Testis (tissue), 3 donors: ENCODE data around the gene SERPING1. TPM values are rescaled to one million over a fixed set of nuclear protein-coding genes. Genes with fewer than 3 reads are reported as not detected.

Experiments used
- DNase-seq: peaks from one replicate; pipeline ENCODE4 v3.0.0-alpha.2; 2019
- H3K27ac ChIP-seq, 2 donors: fragments of 200-600 bp; sonication (generic); one replicate each; pipeline ENCODE4 v1.5.1; 2019
- H3K27me3 ChIP-seq: fragments of 200-600 bp; sonication (generic); one replicate; pipeline ENCODE4 v1.5.1; 2019
- H3K36me3 ChIP-seq: fragments of 200-600 bp; sonication (generic); one replicate; pipeline ENCODE4 v1.5.1; 2017; ENCODE audit warnings: low read depth; ENCODE audit errors: missing control alignments
- H3K4me1 ChIP-seq: fragments of 200-600 bp; sonication (generic); one replicate; pipeline ENCODE4 v1.5.1; 2019
- H3K4me3 ChIP-seq, 2 donors: fragments of 200-600 bp; sonication (generic); one replicate each; pipeline ENCODE4 v1.5.1; 2017 to 2019
- H3K9me3 ChIP-seq: fragments of 200-600 bp; sonication (generic); one replicate; pipeline ENCODE4 v1.5.1; 2017
- CTCF ChIP-seq, 3 experiments: fragments of 450-650 bp in 2 of 3; fragments of 200-600 bp in 1 of 3; sonication (generic) in 1 of 3; IDR thresholded peaks; one replicate each; pipeline ENCODE4 v1.5.1; 2016 to 2019; ENCODE audit warnings: antibody characterized with exemption in 3 of 3, mild to moderate bottlenecking in 2 of 3, moderate library complexity in 1 of 3
- POLR2A ChIP-seq: fragments of 450-650 bp; IDR thresholded peaks from one replicate; pipeline ENCODE4 v1.6.1; 2017; ENCODE audit warnings: antibody characterized with exemption, mild to moderate bottlenecking, moderate library complexity
- WGBS, 2 donors: methylation state at CpG; one replicate each; pipeline ENCODE4 v1.1.5; 2018; 5-methylcytosine and 5-hydroxymethylcytosine counted together
- intact Hi-C: fragments of 100-400 bp; cut with DNase I; formaldehyde crosslinking; loops from one replicate; pipeline ENCODE4 v1.15.1; 2023; ENCODE audit warnings: low total_unique reads
- polyA plus RNA-seq: library from polyadenylated mRNA; stranded (reverse); fragments of 350-450 nt; fragmentation: Illumina TruSeq; extraction: RNeasy Lipid Tissue Mini Kit (QIAGEN cat#74804); gene quantifications from one replicate; pipeline ENCODE4 v1.2.3, GENCODE V29; 2014; ENCODE audit warnings: low read depth, low replicate concordance; ENCODE audit not compliant: insufficient read depth
- total RNA-seq, 2 donors: library from RNA; depleted of rRNA; stranded (reverse); fragments of >200 nt; gene quantifications; one replicate each; pipeline ENCODE4 v1.2.3, GENCODE V29; 2016

Gene SERPING1
- total and polyA plus RNA-seq, 3 donors from 2014 or later = 53.6 to 273 (median 113) TPM

GRCh38 chr11:57571606-57572005 is 25.9 kb upstream of the SERPING1 start:
- H3K9me3 ChIP-seq = no peaks in the 10 kb centered on the region
- no peaks in the 10 kb centered on the region for H3K27me3 ChIP-seq
- no peaks in the 10 kb centered on the region for H3K36me3 ChIP-seq
- intact Hi-C loops = no loop called here
- no peak overlapping the region for H3K4me3 ChIP-seq
- peaks cover 11% of the 10 kb centered on the region for H3K4me1 ChIP-seq
- WGBS, 2 donors = 61 to 63% methylated on average over 2 of the region's 2 CpGs
- no peak overlapping the region for H3K27ac ChIP-seq
- TF ChIP-seq CTCF (IDR thresholded peaks at IDR 0.05) (no peak), POLR2A (no peak)
- DNase-seq = no peak

- no peak overlapping the region for H3K4me3 ChIP-seq
- DNase-seq = no peak
- TF ChIP-seq CTCF (IDR thresholded peaks at IDR 0.05) (no peak), POLR2A (no peak)
- intact Hi-C loops = no loop called here
- no peaks in the 10 kb centered on the region for H3K36me3 ChIP-seq
- peaks cover 5% of the 10 kb centered on the region for H3K4me1 ChIP-seq
- H3K9me3 ChIP-seq = no peaks in the 10 kb centered on the region
- WGBS, 2 donors = 75 to 76% methylated on average over 4 of the region's 4 CpGs
- H3K27me3 ChIP-seq = no peaks in the 10 kb centered on the region
- H3K27ac ChIP-seq = no peak overlapping the region
Observed at GRCh38 chr11:57574061-57574460, 23.4 kb upstream of the SERPING1 start.

GRCh38 chr11:57584341-57584740 is 13.1 kb upstream of the SERPING1 start:
- no peaks in the 10 kb centered on the region for H3K4me1 ChIP-seq
- DNase-seq = no peak
- no peak for TF ChIP-seq POLR2A
- TF ChIP-seq CTCF (IDR thresholded peaks at IDR 0.05) = no peak
- H3K36me3 ChIP-seq = no peaks in the 10 kb centered on the region
- H3K9me3 ChIP-seq = no peaks in the 10 kb centered on the region
- intact Hi-C loops = no loop called here
- WGBS, 2 donors = 77 to 79% methylated on average over 9 of the region's 9 CpGs
- no peaks in the 10 kb centered on the region for H3K27me3 ChIP-seq
- no peak overlapping the region for H3K27ac ChIP-seq
- H3K4me3 ChIP-seq = no peak overlapping the region

GRCh38 chr11:57585301-57585700 is 12.2 kb upstream of the SERPING1 start:
- TF ChIP-seq POLR2A (no peak), CTCF (IDR thresholded peaks at IDR 0.05) (no peak)
- Histone ChIP-seq H3K27ac (no peak overlapping the region), H3K4me1 (no peaks in the 10 kb centered on the region), H3K4me3 (no peak overlapping the region), H3K9me3 (no peaks in the 10 kb centered on the region), H3K36me3 (no peaks in the 10 kb centered on the region), H3K27me3 (no peaks in the 10 kb centered on the region)
- intact Hi-C loops = no loop called here
- DNase-seq = no peak

- no peak for TF ChIP-seq CTCF (IDR thresholded peaks at IDR 0.05)
- no peak for TF ChIP-seq POLR2A
- intact Hi-C loops = no loop called here
- DNase-seq = no peak
- 47 to 50% methylated on average over 2 of the region's 2 CpGs for WGBS, 2 donors
- Histone ChIP-seq H3K27me3 (no peaks in the 10 kb centered on the region), H3K4me1 (no peaks in the 10 kb centered on the region), H3K27ac (no peak overlapping the region), H3K4me3 (no peak overlapping the region), H3K9me3 (no peaks in the 10 kb centered on the region), H3K36me3 (no peaks in the 10 kb centered on the region)
Observed at GRCh38 chr11:57586711-57587245, 10.7 kb upstream of the SERPING1 start.
